Uterus (tissue), 4 donors: ENCODE data around the gene TRPV6. TPM values are rescaled to one million over a fixed set of nuclear protein-coding genes. Genes with fewer than 3 reads are reported as not detected.

ENCODE experiments used
- DNase-seq, 2 donors: peaks; one replicate each; pipeline ENCODE4 v3.0.0-alpha.2; 2019 to 2020
- H3K27ac ChIP-seq, 2 donors: fragments of 200-600 bp; sonication (generic); 1 replicate in 1 of 2; 2 replicates in 1 of 2; pipeline ENCODE4 v1.5.1; 2016 to 2018
- H3K27me3 ChIP-seq, 2 donors: fragments of 200-600 bp; sonication (generic); one replicate each; pipeline ENCODE4 v1.5.1; 2018 to 2019; ENCODE audit warnings: control low read depth in 1 of 2
- H3K36me3 ChIP-seq, 2 donors: fragments of 200-600 bp; sonication (generic); one replicate each; pipeline ENCODE4 v1.5.1; 2019; ENCODE audit warnings: control low read depth in 1 of 2
- H3K4me1 ChIP-seq, 2 donors: fragments of 200-600 bp; sonication (generic); one replicate each; pipeline ENCODE4 v1.5.1; 2018 to 2019; ENCODE audit warnings: control low read depth in 1 of 2
- H3K4me3 ChIP-seq, 2 donors: fragments of 200-600 bp; sonication (generic); 1 replicate in 1 of 2; 2 replicates in 1 of 2; pipeline ENCODE4 v1.5.1; 2018 to 2019; ENCODE audit warnings: mild to moderate bottlenecking in 1 of 2
- H3K9me3 ChIP-seq, 2 donors: fragments of 200-600 bp; sonication (generic); one replicate each; pipeline ENCODE4 v1.5.1; 2019; ENCODE audit warnings: control low read depth in 1 of 2
- CTCF ChIP-seq, 4 experiments: fragments of 200-600 bp in 2 of 4; fragments of 450-650 bp in 2 of 4; sonication (generic) in 2 of 4; IDR thresholded peaks; one replicate each; pipeline ENCODE4 v1.5.1; 2016 to 2019; ENCODE audit warnings: antibody characterized with exemption in 4 of 4, mild to moderate bottlenecking in 2 of 4, moderate library complexity in 1 of 4
- POLR2A ChIP-seq, 2 donors: fragments of 450-650 bp; IDR thresholded peaks; one replicate each; pipeline ENCODE4 v1.6.1; 2016; ENCODE audit warnings: antibody characterized with exemption in 2 of 2, mild to moderate bottlenecking in 1 of 2, moderate library complexity in 1 of 2
- intact Hi-C: fragments of 100-400 bp; cut with DNase I; formaldehyde crosslinking; loops from one replicate; pipeline ENCODE4 v1.15.1; 2023; ENCODE audit warnings: low total_unique reads
- total RNA-seq, 4 donors: library from RNA; depleted of rRNA in 3 of 4; stranded (reverse); fragments of >200 nt in 3 of 4; gene quantifications; one replicate each; pipeline versions ENCODE4 v1.1.0 to v1.2.4, GENCODE V29; 2014 to 2023
- donor health status: DM: yes; HTN: yes; CAD: no.

TRPV6 gene
- total RNA-seq, 4 donors from 2014 or later = 0.46 to 1.3 TPM; not detected in 2

- no peak for TF ChIP-seq POLR2A (IDR thresholded peaks at IDR 0.05)
- TF ChIP-seq CTCF (IDR thresholded peaks at IDR 0.05) = no peak
- no peak for DNase-seq
- Histone ChIP-seq H3K27ac (no peak overlapping the region), H3K4me1 (no peaks in the 10 kb centered on the region), H3K4me3 (no peak overlapping the region), H3K36me3 (no peaks in the 10 kb centered on the region), H3K27me3 (no peaks in the 10 kb centered on the region), H3K9me3 (no peaks in the 10 kb centered on the region)
- intact Hi-C loops = no loop called here
These were observed 34.1 kb upstream of the TRPV6 start for GRCh38 chr7:142919656-142920055.

GRCh38 chr7:142918901-142919300 lies 33.4 kb upstream of the TRPV6 start:
- TF ChIP-seq POLR2A (IDR thresholded peaks at IDR 0.05) (no peak), CTCF (IDR thresholded peaks at IDR 0.05) (no peak)
- no peaks in the 10 kb centered on the region for H3K4me1 ChIP-seq
- no peak overlapping the region for H3K4me3 ChIP-seq
- H3K9me3 ChIP-seq = no peaks in the 10 kb centered on the region
- no peaks in the 10 kb centered on the region for H3K36me3 ChIP-seq
- no peaks in the 10 kb centered on the region for H3K27me3 ChIP-seq
- DNase-seq = no peak
- H3K27ac ChIP-seq = no peak overlapping the region
- intact Hi-C loops = no loop called here

- no peak for TF ChIP-seq POLR2A (IDR thresholded peaks at IDR 0.05)
- no peak for TF ChIP-seq CTCF (IDR thresholded peaks at IDR 0.05)
- H3K27me3 ChIP-seq = no peaks in the 10 kb centered on the region
- H3K27ac ChIP-seq = no peak overlapping the region
- H3K4me3 ChIP-seq = no peak overlapping the region
- H3K36me3 ChIP-seq = no peaks in the 10 kb centered on the region
- no peaks in the 10 kb centered on the region for H3K4me1 ChIP-seq
- no peaks in the 10 kb centered on the region for H3K9me3 ChIP-seq
- intact Hi-C loops = no loop called here
- no peak for DNase-seq
These were observed 31.9 kb upstream of the TRPV6 start for GRCh38 chr7:142917447-142917846.

- H3K9me3 ChIP-seq = no peaks in the 10 kb centered on the region
- no peaks in the 10 kb centered on the region for H3K36me3 ChIP-seq
- intact Hi-C loops = no loop called here
These were observed 31.0 kb upstream of the TRPV6 start for GRCh38 chr7:142916508-142916907.

GRCh38 chr7:142915315-142915714 lies 29.8 kb upstream of the TRPV6 start:
- Histone ChIP-seq H3K4me1 (no peaks in the 10 kb centered on the region), H3K27ac (no peak overlapping the region), H3K9me3 (no peaks in the 10 kb centered on the region), H3K36me3 (no peaks in the 10 kb centered on the region), H3K4me3 (no peak overlapping the region), H3K27me3 (no peaks in the 10 kb centered on the region)
- no peak for DNase-seq
- TF ChIP-seq CTCF (IDR thresholded peaks at IDR 0.05) (no peak), POLR2A (IDR thresholded peaks at IDR 0.05) (no peak)
- intact Hi-C loops = no loop called here

More at GRCh38 chr7:142916508-142916907, 31.0 kb upstream of the TRPV6 start:
- Histone ChIP-seq H3K4me3 (no peak overlapping the region), H3K27me3 (no peaks in the 10 kb centered on the region), H3K4me1 (no peaks in the 10 kb centered on the region), H3K27ac (no peak overlapping the region)
- no peak for DNase-seq
- no peak for TF ChIP-seq POLR2A (IDR thresholded peaks at IDR 0.05)
- TF ChIP-seq CTCF (IDR thresholded peaks at IDR 0.05) = no peak
